Hippocampal formation (tissue), 2 donors: ENCODE measurements around the gene UHRF2.
"Not testable (repeated sequence)": the region's sequence is repeated elsewhere in the genome, so short reads cannot be mapped to it uniquely, and the experiment has no call there.

Experiments used
- DNase-seq, 2 donors: peaks; one replicate each; lab custom pipeline; 2025; lab: John Stamatoyannopoulos, UW

Gene UHRF2

GRCh38 chr9:6488395-6488794 is 75.4 kb downstream of the UHRF2 start:
- no peak for DNase-seq

GRCh38 chr9:6489099-6489498 is 76.1 kb downstream of the UHRF2 start:
- no peak for DNase-seq

GRCh38 chr9:6490863-6491262 is 77.9 kb downstream of the UHRF2 start:
- DNase-seq = no peak

GRCh38 chr9:6495466-6495865 is 82.5 kb downstream of the UHRF2 start:
- no peak for DNase-seq

- DNase-seq = no peak
Observed at GRCh38 chr9:6498982-6499381, 86.0 kb downstream of the UHRF2 start.

GRCh38 chr9:6501526-6502210 is 88.7 kb downstream of the UHRF2 start:
- no peak for DNase-seq

GRCh38 chr9:6502399-6502798 is 89.4 kb downstream of the UHRF2 start:
- no peak for DNase-seq

GRCh38 chr9:6506571-6506970 is 93.6 kb downstream of the UHRF2 start:
- DNase-seq = no peak

- no peak for DNase-seq
Observed at GRCh38 chr9:6512085-6512657, 99.2 kb downstream of the UHRF2 start.

GRCh38 chr9:6522263-6522662 is 109.3 kb downstream of the UHRF2 start:
- DNase-seq = no peak

- DNase-seq = no peak
Observed at GRCh38 chr9:6525326-6526045, 112.5 kb downstream of the UHRF2 start.

- DNase-seq = no peak
Observed at GRCh38 chr9:6535594-6535993, 122.6 kb downstream of the UHRF2 start.

GRCh38 chr9:6538666-6539071 is 125.7 kb downstream of the UHRF2 start:
- no peak for DNase-seq

- DNase-seq = not testable (repeated sequence)
Observed at GRCh38 chr9:6542617-6543016, 129.6 kb downstream of the UHRF2 start.

GRCh38 chr9:6543204-6543603 is 130.2 kb downstream of the UHRF2 start:
- no peak for DNase-seq

GRCh38 chr9:6545017-6545691 is 132.2 kb downstream of the UHRF2 start:
- no peak for DNase-seq

GRCh38 chr9:6549106-6549800 is 136.3 kb downstream of the UHRF2 start:
- DNase-seq = no peak

- DNase-seq = no peak
Observed at GRCh38 chr9:6551136-6551535, 138.1 kb downstream of the UHRF2 start.

GRCh38 chr9:6552033-6552432 is 139.0 kb downstream of the UHRF2 start:
- DNase-seq = no peak

GRCh38 chr9:6552498-6553121 is 139.6 kb downstream of the UHRF2 start:
- DNase-seq = no peak

GRCh38 chr9:6553866-6554265 is 140.9 kb downstream of the UHRF2 start:
- DNase-seq = no peak
